Measurements from ENCODE around the gene MSRB1. TPM values are rescaled to one million over a fixed set of nuclear protein-coding genes. Genes with fewer than 3 reads are reported as not detected.

The MSRB1 gene
- total and polyA plus RNA-seq, 9 of the 15 experiments (the other 6 are each of a cell fraction or from before 2014, with no cell fraction given) = 5.4 to 33.7 (median 25.7) TPM

DNA sequence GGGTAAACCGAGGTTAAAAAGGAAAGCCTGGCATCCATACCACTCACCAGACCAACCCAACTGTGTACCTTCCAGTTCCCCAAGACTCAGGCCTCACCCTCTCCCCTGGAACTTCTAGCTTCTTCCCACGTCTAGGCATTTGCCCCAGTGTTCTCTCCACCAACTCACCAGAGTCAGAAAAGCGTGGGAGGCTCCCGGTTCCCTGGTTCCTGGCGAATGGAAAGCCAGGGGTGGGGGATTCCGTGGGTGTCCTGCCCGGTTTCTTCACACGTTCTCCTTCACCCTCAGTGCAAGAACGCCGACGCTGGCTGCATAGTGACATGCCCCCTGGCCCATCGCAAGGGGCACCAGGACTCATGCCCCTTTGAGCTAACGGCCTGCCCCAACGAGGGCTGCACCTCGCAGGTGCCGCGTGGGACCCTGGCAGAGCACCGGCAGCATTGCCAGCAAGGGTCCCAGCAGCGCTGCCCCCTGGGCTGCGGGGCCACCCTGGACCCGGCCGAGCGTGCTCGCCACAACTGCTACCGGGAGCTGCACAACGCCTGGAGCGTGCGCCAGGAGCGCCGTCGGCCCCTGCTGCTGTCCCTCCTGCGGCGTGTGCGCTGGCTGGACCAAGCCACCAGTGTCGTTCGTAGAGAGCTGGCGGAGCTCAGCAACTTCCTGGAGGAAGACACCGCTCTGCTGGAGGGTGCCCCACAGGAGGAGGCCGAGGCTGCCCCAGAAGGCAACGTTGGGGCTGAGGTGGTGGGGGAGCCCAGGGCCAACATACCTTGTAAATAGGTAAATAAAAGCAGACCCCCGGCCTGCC is 25.4 kb upstream of the MSRB1 start:
- WGBS (ENCODE audit: insufficient coverage, low coverage, missing lambda C conversion rate) = 82% methylated on average over 30 of the region's 41 CpGs
- no peak for FAIRE-seq
- H2AFZ ChIP-seq (ENCODE audit: low read depth, low read length) = no peak overlapping the region
- H3K9ac ChIP-seq (ENCODE audit: insufficient read depth in 1 of 2, low read depth in 2 of 2, low read length in 2 of 2) = peak overlapping the region in 1 of 2 experiments; percentile 38; a peak in 1 of 4 replicates
- H3K4me1 ChIP-seq (replicated peaks in 1 of 2; ENCODE audit: control insufficient read depth in 2 of 2, insufficient read depth in 2 of 2, low read length in 2 of 2) = peaks cover 7 to 52% of the 10 kb centered on the region in 2 experiments; a peak in 4 of 5 replicates
- TF ChIP-seq FIP1L1 (IDR thresholded peaks at IDR 0.05; ENCODE audit: low read depth, low read length, poor library complexity, severe bottlenecking) = no peak
- TF ChIP-seq, protein P1, sequence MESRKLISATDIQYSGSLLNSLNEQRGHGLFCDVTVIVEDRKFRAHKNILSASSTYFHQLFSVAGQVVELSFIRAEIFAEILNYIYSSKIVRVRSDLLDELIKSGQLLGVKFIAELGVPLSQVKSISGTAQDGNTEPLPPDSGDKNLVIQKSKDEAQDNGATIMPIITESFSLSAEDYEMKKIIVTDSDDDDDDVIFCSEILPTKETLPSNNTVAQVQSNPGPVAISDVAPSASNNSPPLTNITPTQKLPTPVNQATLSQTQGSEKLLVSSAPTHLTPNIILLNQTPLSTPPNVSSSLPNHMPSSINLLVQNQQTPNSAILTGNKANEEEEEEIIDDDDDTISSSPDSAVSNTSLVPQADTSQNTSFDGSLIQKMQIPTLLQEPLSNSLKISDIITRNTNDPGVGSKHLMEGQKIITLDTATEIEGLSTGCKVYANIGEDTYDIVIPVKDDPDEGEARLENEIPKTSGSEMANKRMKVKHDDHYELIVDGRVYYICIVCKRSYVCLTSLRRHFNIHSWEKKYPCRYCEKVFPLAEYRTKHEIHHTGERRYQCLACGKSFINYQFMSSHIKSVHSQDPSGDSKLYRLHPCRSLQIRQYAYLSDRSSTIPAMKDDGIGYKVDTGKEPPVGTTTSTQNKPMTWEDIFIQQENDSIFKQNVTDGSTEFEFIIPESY (CRISPR knock-in tag; IDR thresholded peaks at IDR 0.05) = peak; percentile 67
- no peaks in the 10 kb centered on the region for H3K9me3 ChIP-seq (replicated peaks; ENCODE audit: control insufficient read depth, insufficient read depth, low read depth, low read length)
- DNase-seq (ENCODE audit: extremely low read depth in 1 of 4, low spot score in 3 of 4) = no peak
- no peak overlapping the region for H3K4me2 ChIP-seq (ENCODE audit: insufficient read depth, low read length)
- ChIA-PET POLR2A (interaction anchor here (0.6 to 1.3 kb wide), 4 partner anchors 8 to 209 kb away, joined by 3 to 5 read pairs (median 4); partner anchors contain the start of gene TRAF7), CTCF (ENCODE audit: low intra/inter-chr PET ratio) (no interaction called here)
- intact Hi-C loops (cut with micrococcal nuclease) (no loop called here), in situ Hi-C loops (cut with MboI) (no loop called here)
- H3K36me3 ChIP-seq (ENCODE audit: control insufficient read depth, insufficient read depth, low read length) = peaks cover 9% of the 10 kb centered on the region
- no peak overlapping the region for H3K27ac ChIP-seq (ENCODE audit: extremely low read depth, low read depth, low read length)
- no peaks in the 10 kb centered on the region for H3K27me3 ChIP-seq (ENCODE audit: control insufficient read depth in 2 of 2, insufficient read depth in 2 of 2, low read length in 2 of 2)
- H3K79me2 ChIP-seq (ENCODE audit: control insufficient read depth, insufficient read depth, low read length) = peaks cover 61% of the 10 kb centered on the region
- peaks cover 3% of the 10 kb centered on the region for H3K9me1 ChIP-seq (ENCODE audit: control insufficient read depth, insufficient read depth, low read length)
- BruUV-seq (replicated peaks) = no TSS peak
- no peak for ATAC-seq
- peaks cover 8% of the 10 kb centered on the region for H4K20me1 ChIP-seq (replicated peaks; ENCODE audit: control insufficient read depth, insufficient read depth, low read length)
- H3K4me3 ChIP-seq = no peak overlapping the region
